WI38 (cell line): Measurements from ENCODE around the gene KIR3DL2.
"Not testable (repeated sequence)": the region's sequence is repeated elsewhere in the genome, so short reads cannot be mapped to it uniquely, and the experiment has no call there.

Source experiments
- H3K4me3 ChIP-seq: 2 replicates; pipeline ENCODE4 v1.5.1; 2011; ENCODE audit warnings: low read depth, mild to moderate bottlenecking, control low read depth, low read length
- CTCF ChIP-seq: IDR thresholded peaks from 2 replicates; pipeline ENCODE4 v1.5.1; 2012; ENCODE audit warnings: low read depth, mild to moderate bottlenecking, control low read depth, low read length

KIR3DL2 gene

DNA sequence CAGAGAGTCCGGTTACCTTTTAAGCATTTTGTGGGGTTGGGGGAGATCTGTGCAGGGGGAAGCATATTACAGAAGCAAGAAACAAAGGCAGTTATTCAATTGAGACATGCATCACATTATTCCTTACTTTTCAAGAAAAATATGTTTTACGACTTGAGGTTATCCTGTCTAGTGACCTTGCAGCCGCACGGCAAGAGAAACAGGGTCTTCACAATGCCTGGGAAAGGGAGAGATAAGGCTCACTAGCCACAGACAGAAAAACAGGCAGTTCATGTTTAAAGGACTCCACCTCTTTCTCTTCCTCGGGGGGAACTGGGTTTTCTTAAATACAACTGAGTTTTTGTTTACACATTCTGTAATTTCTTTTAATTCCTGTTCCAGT, 55.2 kb downstream of the KIR3DL2 start:
- TF ChIP-seq CTCF = no peak
- no peak overlapping the region for H3K4me3 ChIP-seq

DNA sequence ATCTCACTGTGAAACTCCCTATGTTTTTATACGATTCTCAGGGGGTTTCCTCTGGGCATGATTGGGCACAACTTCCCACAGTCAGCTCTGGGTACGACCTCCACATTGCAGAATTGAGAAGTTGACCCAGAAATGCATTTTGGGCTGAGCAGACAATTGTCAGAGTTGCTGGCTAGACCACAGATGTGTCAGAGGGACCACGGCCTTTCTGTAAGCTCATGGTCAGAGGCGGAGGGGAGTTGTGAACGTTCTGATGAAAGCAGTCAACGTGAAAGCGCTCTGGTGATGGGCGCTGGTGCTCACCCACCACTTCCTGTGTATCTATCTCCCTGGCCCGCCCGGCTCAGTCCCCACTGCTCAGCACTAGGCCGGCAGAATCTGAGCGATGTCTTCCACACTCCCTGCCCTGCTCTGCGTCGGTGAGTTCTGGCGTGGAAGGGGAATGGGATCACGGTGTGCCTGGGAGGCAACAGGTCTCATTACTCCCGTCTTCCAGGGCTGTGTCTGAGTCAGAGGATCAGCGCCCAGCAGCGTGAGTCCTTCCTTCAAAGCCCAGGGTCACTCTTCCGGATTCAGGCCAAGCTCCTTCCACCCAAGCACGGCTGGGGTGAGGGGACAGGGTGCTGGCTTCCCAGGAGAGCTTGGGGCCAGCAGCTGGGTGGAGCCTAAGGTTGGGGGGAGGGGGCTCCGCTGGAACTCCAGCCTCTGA, 55.7 kb downstream of the KIR3DL2 start, which contains the start of gene NCR1:
Gene NCR1, plus strand, starts transcription at position 346 of the 709 bp plus-strand sequence. Its CDS starts 40 bp downstream, at position 386.
- TF ChIP-seq CTCF = no peak
- no peak within 1 kb of the TSS for H3K4me3 ChIP-seq

- TF ChIP-seq CTCF = no peak
Observed at GRCh38 chr19:54906819-54907218, 56.6 kb downstream of the KIR3DL2 start.

DNA sequence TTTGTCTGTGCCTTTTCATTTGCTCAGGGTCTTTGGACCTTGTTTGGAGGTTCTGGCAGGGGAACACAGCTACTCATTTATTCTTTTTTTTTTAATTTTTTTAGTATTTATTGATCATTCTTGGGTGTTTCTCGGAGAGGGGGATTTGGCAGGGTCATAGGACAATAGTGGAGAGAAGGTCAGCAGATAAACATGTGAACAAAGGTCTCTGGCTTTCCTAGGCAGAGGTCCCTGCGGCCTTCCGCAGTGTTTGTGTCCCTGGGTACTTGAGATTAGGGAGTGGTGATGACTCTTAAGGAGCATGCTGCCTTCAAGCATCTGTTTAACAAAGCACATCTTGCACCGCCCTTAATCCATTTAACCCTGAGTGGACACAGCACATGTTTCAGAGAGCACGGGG, 57.7 kb downstream of the KIR3DL2 start:
- H3K4me3 ChIP-seq = not testable (repeated sequence)

More at GRCh38 chr19:54906819-54907218, 56.6 kb downstream of the KIR3DL2 start:
- H3K4me3 ChIP-seq = no peak overlapping the region
